ENCODE results near the gene ZSCAN12.

Gene ZSCAN12

GRCh38 chr6:28402197-28402596 lies 2.6 kb upstream of the ZSCAN12 start:
- Histone ChIP-seq H3K27ac (no peak overlapping the region), H3K4me1 (ENCODE audit: low read depth, poor library complexity, severe bottlenecking) (no peaks in the 10 kb centered on the region), H3K4me3 (IDR thresholded peaks at IDR 0.05; ENCODE audit: insufficient read depth, low read depth, low read length) (no peak overlapping the region), H4K20me1 (ENCODE audit: insufficient read depth) (no peaks in the 10 kb centered on the region), H3K36me3 (ENCODE audit: insufficient read depth) (no peaks in the 10 kb centered on the region), H2AFZ (ENCODE audit: low read depth) (no peak overlapping the region), H3K4me2 (no peak overlapping the region), H3K27me3 (ENCODE audit: insufficient read depth, low read depth) (no peaks in the 10 kb centered on the region), H3K9ac (no peak overlapping the region), H3K79me2 (ENCODE audit: insufficient read depth, low read depth) (no peaks in the 10 kb centered on the region)
- no peak for TF ChIP-seq CTCF (conservative IDR thresholded peaks at IDR 0.05; ENCODE audit: low read depth, low read length)

- no peak overlapping the region for H2AFZ ChIP-seq (ENCODE audit: low read depth)
- H3K4me2 ChIP-seq = no peak overlapping the region
- no peaks in the 10 kb centered on the region for H3K4me1 ChIP-seq (ENCODE audit: low read depth, poor library complexity, severe bottlenecking)
Measured at GRCh38 chr6:28401172-28401571, 1.6 kb upstream of the ZSCAN12 start.

GRCh38 chr6:28400122-28400451 lies 540 bp upstream of the ZSCAN12 start:
- Histone ChIP-seq H3K9ac (no peak overlapping the region), H3K4me1 (ENCODE audit: low read depth, poor library complexity, severe bottlenecking) (no peaks in the 10 kb centered on the region), H3K27ac (no peak overlapping the region), H3K79me2 (ENCODE audit: insufficient read depth, low read depth) (no peaks in the 10 kb centered on the region), H4K20me1 (ENCODE audit: insufficient read depth) (no peaks in the 10 kb centered on the region), H2AFZ (ENCODE audit: low read depth) (no peak overlapping the region), H3K36me3 (ENCODE audit: insufficient read depth) (no peaks in the 10 kb centered on the region), H3K4me3 (IDR thresholded peaks at IDR 0.05; ENCODE audit: insufficient read depth, low read depth, low read length) (no peak overlapping the region), H3K4me2 (no peak overlapping the region), H3K27me3 (ENCODE audit: insufficient read depth, low read depth) (no peaks in the 10 kb centered on the region)
- TF ChIP-seq CTCF (conservative IDR thresholded peaks at IDR 0.05; ENCODE audit: low read depth, low read length) = no peak

More at GRCh38 chr6:28401172-28401571, 1.6 kb upstream of the ZSCAN12 start:
- Histone ChIP-seq H3K36me3 (ENCODE audit: insufficient read depth) (no peaks in the 10 kb centered on the region), H3K9ac (no peak overlapping the region), H3K27me3 (ENCODE audit: insufficient read depth, low read depth) (no peaks in the 10 kb centered on the region), H3K27ac (no peak overlapping the region), H4K20me1 (ENCODE audit: insufficient read depth) (no peaks in the 10 kb centered on the region), H3K79me2 (ENCODE audit: insufficient read depth, low read depth) (no peaks in the 10 kb centered on the region), H3K4me3 (IDR thresholded peaks at IDR 0.05; ENCODE audit: insufficient read depth, low read depth, low read length) (no peak overlapping the region)
- no peak for TF ChIP-seq CTCF (conservative IDR thresholded peaks at IDR 0.05; ENCODE audit: low read depth, low read length)

GRCh38 chr6:28395918-28396317 lies 3.6 kb downstream of the ZSCAN12 start:
- no peak overlapping the region for H3K27ac ChIP-seq
- TF ChIP-seq CTCF (conservative IDR thresholded peaks at IDR 0.05; ENCODE audit: low read depth, low read length) = no peak
- H3K9ac ChIP-seq = no peak overlapping the region
- no peak overlapping the region for H2AFZ ChIP-seq (ENCODE audit: low read depth)
- H3K4me2 ChIP-seq = no peak overlapping the region
- H3K4me3 ChIP-seq (IDR thresholded peaks at IDR 0.05; ENCODE audit: insufficient read depth, low read depth, low read length) = no peak overlapping the region
- H4K20me1 ChIP-seq (ENCODE audit: insufficient read depth) = no peaks in the 10 kb centered on the region
- H3K27me3 ChIP-seq (ENCODE audit: insufficient read depth, low read depth) = no peaks in the 10 kb centered on the region
- H3K4me1 ChIP-seq (ENCODE audit: low read depth, poor library complexity, severe bottlenecking) = no peaks in the 10 kb centered on the region
- H3K36me3 ChIP-seq (ENCODE audit: insufficient read depth) = no peaks in the 10 kb centered on the region
- H3K79me2 ChIP-seq (ENCODE audit: insufficient read depth, low read depth) = no peaks in the 10 kb centered on the region

Data from KMS-11 (cell line).